ENCODE data around the gene ZNF20. TPM values are rescaled to one million over a fixed set of nuclear protein-coding genes. Genes with fewer than 3 reads are reported as not detected.
A peak's percentile ranks its signal among the peaks of the same experiment; 100 is the strongest.

The ZNF20 gene
- total and polyA plus RNA-seq, 9 of the 15 experiments (the other 6 are each of a cell fraction or from before 2014, with no cell fraction given) = 1.4 to 3.7 (median 3.1) TPM

DNA sequence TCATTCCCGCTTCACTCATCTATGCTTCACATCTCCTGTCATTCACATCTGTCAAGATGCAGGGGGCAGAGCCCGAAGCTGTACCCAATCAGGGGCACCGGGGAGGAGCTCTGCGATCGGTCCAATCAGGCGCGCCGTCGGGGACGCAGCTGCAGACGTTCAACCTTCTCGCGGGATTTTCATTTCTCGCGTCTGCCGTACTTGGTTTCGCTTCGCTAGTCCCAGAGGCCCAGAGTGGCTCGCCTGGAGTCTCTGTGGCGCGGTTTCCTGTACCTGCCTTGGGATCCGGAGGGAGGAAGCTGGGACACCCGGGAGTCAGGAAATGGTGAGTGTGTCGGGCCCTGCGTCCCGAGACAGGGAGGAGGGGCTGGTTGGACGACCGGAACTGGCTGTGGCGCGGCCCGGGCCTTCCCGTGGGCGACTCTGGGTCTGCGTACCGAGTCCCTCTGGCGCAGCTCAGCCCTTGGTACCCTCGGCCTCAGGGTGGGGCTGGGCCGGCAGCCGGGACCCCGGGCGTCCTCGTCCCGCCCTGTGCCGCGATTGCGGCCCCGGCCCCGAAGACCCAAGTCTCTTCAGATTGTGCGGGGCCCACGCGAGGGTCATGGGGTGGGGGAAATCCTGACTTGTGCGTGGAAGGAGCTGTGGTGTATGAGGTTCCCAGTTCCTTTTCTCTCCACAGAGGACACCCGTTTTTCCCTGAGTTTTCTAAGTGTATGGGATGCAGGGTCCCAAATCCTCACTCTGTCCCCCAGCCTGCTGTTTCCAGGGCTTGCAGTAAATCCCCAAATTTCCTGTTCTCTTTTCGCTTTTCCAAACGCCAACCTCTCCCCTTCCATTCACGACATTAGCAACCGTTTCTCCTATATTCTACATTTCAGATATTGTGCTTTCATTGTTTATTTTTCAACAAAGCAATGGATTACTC is 23.0 kb upstream of the ZNF20 start, which contains the start of gene ZNF136 (continued):
- no peak for TF ChIP-seq CREB1 (IDR thresholded peaks at IDR 0.05)
- no peak for TF ChIP-seq CREB1 (CRISPR knock-in tag; IDR thresholded peaks at IDR 0.05)
- TF ChIP-seq, protein P1, sequence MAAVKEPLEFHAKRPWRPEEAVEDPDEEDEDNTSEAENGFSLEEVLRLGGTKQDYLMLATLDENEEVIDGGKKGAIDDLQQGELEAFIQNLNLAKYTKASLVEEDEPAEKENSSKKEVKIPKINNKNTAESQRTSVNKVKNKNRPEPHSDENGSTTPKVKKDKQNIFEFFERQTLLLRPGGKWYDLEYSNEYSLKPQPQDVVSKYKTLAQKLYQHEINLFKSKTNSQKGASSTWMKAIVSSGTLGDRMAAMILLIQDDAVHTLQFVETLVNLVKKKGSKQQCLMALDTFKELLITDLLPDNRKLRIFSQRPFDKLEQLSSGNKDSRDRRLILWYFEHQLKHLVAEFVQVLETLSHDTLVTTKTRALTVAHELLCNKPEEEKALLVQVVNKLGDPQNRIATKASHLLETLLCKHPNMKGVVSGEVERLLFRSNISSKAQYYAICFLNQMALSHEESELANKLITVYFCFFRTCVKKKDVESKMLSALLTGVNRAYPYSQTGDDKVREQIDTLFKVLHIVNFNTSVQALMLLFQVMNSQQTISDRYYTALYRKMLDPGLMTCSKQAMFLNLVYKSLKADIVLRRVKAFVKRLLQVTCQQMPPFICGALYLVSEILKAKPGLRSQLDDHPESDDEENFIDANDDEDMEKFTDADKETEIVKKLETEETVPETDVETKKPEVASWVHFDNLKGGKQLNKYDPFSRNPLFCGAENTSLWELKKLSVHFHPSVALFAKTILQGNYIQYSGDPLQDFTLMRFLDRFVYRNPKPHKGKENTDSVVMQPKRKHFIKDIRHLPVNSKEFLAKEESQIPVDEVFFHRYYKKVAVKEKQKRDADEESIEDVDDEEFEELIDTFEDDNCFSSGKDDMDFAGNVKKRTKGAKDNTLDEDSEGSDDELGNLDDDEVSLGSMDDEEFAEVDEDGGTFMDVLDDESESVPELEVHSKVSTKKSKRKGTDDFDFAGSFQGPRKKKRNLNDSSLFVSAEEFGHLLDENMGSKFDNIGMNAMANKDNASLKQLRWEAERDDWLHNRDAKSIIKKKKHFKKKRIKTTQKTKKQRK (IDR thresholded peaks at IDR 0.05; ENCODE audit: borderline replicate concordance, low read depth, low read length) = no peak
- TF ChIP-seq ZNF311 (CRISPR knock-in tag; IDR thresholded peaks at IDR 0.05) = no peak
- TF ChIP-seq, protein P2, sequence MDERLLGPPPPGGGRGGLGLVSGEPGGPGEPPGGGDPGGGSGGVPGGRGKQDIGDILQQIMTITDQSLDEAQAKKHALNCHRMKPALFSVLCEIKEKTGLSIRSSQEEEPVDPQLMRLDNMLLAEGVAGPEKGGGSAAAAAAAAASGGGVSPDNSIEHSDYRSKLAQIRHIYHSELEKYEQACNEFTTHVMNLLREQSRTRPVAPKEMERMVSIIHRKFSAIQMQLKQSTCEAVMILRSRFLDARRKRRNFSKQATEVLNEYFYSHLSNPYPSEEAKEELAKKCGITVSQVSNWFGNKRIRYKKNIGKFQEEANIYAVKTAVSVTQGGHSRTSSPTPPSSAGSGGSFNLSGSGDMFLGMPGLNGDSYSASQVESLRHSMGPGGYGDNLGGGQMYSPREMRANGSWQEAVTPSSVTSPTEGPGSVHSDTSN (CRISPR knock-in tag; IDR thresholded peaks at IDR 0.05; ENCODE audit: low read depth) = no peak
- TF ChIP-seq, protein P2 (tag; conservative IDR thresholded peaks at IDR 0.05; ENCODE audit: low read depth) = peak; percentile 79; the same call in 1 of the 2 replicates
- TF ChIP-seq, protein P3, sequence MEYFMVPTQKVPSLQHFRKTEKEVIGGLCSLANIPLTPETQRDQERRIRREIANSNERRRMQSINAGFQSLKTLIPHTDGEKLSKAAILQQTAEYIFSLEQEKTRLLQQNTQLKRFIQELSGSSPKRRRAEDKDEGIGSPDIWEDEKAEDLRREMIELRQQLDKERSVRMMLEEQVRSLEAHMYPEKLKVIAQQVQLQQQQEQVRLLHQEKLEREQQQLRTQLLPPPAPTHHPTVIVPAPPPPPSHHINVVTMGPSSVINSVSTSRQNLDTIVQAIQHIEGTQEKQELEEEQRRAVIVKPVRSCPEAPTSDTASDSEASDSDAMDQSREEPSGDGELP (CRISPR knock-in tag; IDR thresholded peaks at IDR 0.05; ENCODE audit: borderline replicate concordance) = peak; percentile 87; the same call in 1 of the 2 replicates
- no peak for TF ChIP-seq DACH1 (IDR thresholded peaks at IDR 0.05; ENCODE audit: partially characterized antibody)
- no peak for TF ChIP-seq ARID2 (IDR thresholded peaks at IDR 0.05)
- TF ChIP-seq NR2C2 (CRISPR knock-in tag; IDR thresholded peaks at IDR 0.05) = no peak
- TF ChIP-seq NR2C2 (tag; IDR thresholded peaks at IDR 0.05) = peak; percentile 13; the same call in 1 of the 2 replicates
- TF ChIP-seq HEY1 (CRISPR knock-in tag; IDR thresholded peaks at IDR 0.05; ENCODE audit: borderline replicate concordance) = no peak
- TF ChIP-seq PHF20 (IDR thresholded peaks at IDR 0.05; ENCODE audit: partially characterized antibody) = peak; percentile 91
- TF ChIP-seq TCF3 (CRISPR knock-in tag; IDR thresholded peaks at IDR 0.05) = no peak
- TF ChIP-seq, protein P4, sequence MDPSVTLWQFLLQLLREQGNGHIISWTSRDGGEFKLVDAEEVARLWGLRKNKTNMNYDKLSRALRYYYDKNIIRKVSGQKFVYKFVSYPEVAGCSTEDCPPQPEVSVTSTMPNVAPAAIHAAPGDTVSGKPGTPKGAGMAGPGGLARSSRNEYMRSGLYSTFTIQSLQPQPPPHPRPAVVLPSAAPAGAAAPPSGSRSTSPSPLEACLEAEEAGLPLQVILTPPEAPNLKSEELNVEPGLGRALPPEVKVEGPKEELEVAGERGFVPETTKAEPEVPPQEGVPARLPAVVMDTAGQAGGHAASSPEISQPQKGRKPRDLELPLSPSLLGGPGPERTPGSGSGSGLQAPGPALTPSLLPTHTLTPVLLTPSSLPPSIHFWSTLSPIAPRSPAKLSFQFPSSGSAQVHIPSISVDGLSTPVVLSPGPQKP (CRISPR knock-in tag; IDR thresholded peaks at IDR 0.05) = no peak
- peak; percentile 20 for TF ChIP-seq FOS (IDR thresholded peaks at IDR 0.05; ENCODE audit: extremely low read depth, insufficient read length)
- no peak for TF ChIP-seq MEF2A (IDR thresholded peaks at IDR 0.05; ENCODE audit: control insufficient read depth, low read depth, low read length)
- no peak for TF ChIP-seq ZNF165 (CRISPR knock-in tag; IDR thresholded peaks at IDR 0.05; ENCODE audit: borderline replicate concordance)
- TF ChIP-seq THRAP3 (IDR thresholded peaks at IDR 0.05; ENCODE audit: borderline replicate concordance) = no peak
- no peak for TF ChIP-seq ZNF507 (tag; conservative IDR thresholded peaks at IDR 0.05)
